Glutamatergic neuron (in vitro differentiated cells): ENCODE results near the gene ARHGAP25. TPM values are rescaled to one million over a fixed set of nuclear protein-coding genes. Genes with fewer than 3 reads are reported as not detected.

Source experiments
- DNase-seq: peaks from one replicate; pipeline ENCODE4 v3.0.0; 2022
- H3K27ac Mint-ChIP-seq: one replicate; pipeline ENCODE4 v1.8.0; 2020; ENCODE audit warnings: mild to moderate bottlenecking, mixed read lengths, inconsistent platforms; ENCODE audit not compliant: unreplicated experiment
- H3K27me3 Mint-ChIP-seq: one replicate; pipeline ENCODE4 v1.8.0; 2020; ENCODE audit warnings: mild to moderate bottlenecking, moderate library complexity, mixed read lengths, inconsistent platforms; ENCODE audit not compliant: unreplicated experiment
- H3K36me3 Mint-ChIP-seq: one replicate; pipeline ENCODE4 v1.8.0; 2020; ENCODE audit warnings: mild to moderate bottlenecking, mixed read lengths, inconsistent platforms; ENCODE audit not compliant: unreplicated experiment
- H3K4me1 Mint-ChIP-seq: one replicate; pipeline ENCODE4 v1.8.0; 2020; ENCODE audit warnings: mild to moderate bottlenecking, low read depth, mixed read lengths, inconsistent platforms; ENCODE audit not compliant: unreplicated experiment
- H3K4me3 Mint-ChIP-seq: one replicate; pipeline ENCODE4 v1.8.0; 2020; ENCODE audit warnings: mild to moderate bottlenecking, mixed read lengths, inconsistent platforms; ENCODE audit not compliant: unreplicated experiment
- H3K9me3 Mint-ChIP-seq: one replicate; pipeline ENCODE4 v1.8.0; 2020; ENCODE audit warnings: mild to moderate bottlenecking, moderate library complexity, mixed read lengths, inconsistent platforms; ENCODE audit not compliant: unreplicated experiment
- CTCF ChIP-seq: fragments of 200-600 bp; sonication (generic); IDR thresholded peaks from one replicate; pipeline ENCODE4 v1.5.0; 2021; ENCODE audit not compliant: partially characterized antibody, unreplicated experiment
- total RNA-seq: library from RNA; stranded (reverse); fragmentation: NEBNext Ultra II Directional; extraction: Animal tissue kit (Norgen Biotek cat#: 25700); gene quantifications from one replicate; pipeline ENCODE4 v1.2.1, GENCODE V29; 2021; ENCODE audit not compliant: unreplicated experiment

ARHGAP25 gene
- total RNA-seq, 1 donor from 2014 or later = 1.4 TPM

GRCh38 chr2:68698567-68699377 is 35.8 kb upstream of the ARHGAP25 start:
- H3K27me3 Mint-ChIP-seq = peaks cover 4% of the 10 kb centered on the region
- no peak overlapping the region for H3K4me3 Mint-ChIP-seq
- no peak for TF ChIP-seq CTCF
- H3K27ac Mint-ChIP-seq = no peak overlapping the region
- DNase-seq = no peak
- peaks cover 14% of the 10 kb centered on the region for H3K4me1 Mint-ChIP-seq
- H3K36me3 Mint-ChIP-seq = peaks cover 8% of the 10 kb centered on the region
- H3K9me3 Mint-ChIP-seq = peaks cover 6% of the 10 kb centered on the region

GRCh38 chr2:68700560-68700959 is 34.1 kb upstream of the ARHGAP25 start:
- TF ChIP-seq CTCF = no peak
- no peaks in the 10 kb centered on the region for H3K4me1 Mint-ChIP-seq
- peaks cover 8% of the 10 kb centered on the region for H3K36me3 Mint-ChIP-seq
- no peak for DNase-seq
- no peak overlapping the region for H3K27ac Mint-ChIP-seq
- no peaks in the 10 kb centered on the region for H3K9me3 Mint-ChIP-seq
- H3K27me3 Mint-ChIP-seq = no peaks in the 10 kb centered on the region
- no peak overlapping the region for H3K4me3 Mint-ChIP-seq

GRCh38 chr2:68706637-68707036 is 28.0 kb upstream of the ARHGAP25 start:
- Mint-ChIP-seq H3K4me3 (no peak overlapping the region), H3K27ac (no peak overlapping the region), H3K9me3 (no peaks in the 10 kb centered on the region), H3K4me1 (no peaks in the 10 kb centered on the region), H3K27me3 (peaks cover 3% of the 10 kb centered on the region), H3K36me3 (no peaks in the 10 kb centered on the region)
- no peak for DNase-seq
- TF ChIP-seq CTCF = no peak

GRCh38 chr2:68708629-68709028 is 26.0 kb upstream of the ARHGAP25 start:
- Mint-ChIP-seq H3K27ac (no peak overlapping the region), H3K36me3 (no peaks in the 10 kb centered on the region), H3K27me3 (peaks cover 3% of the 10 kb centered on the region), H3K4me1 (no peaks in the 10 kb centered on the region), H3K9me3 (no peaks in the 10 kb centered on the region), H3K4me3 (no peak overlapping the region)
- DNase-seq = no peak
- no peak for TF ChIP-seq CTCF

- peaks cover 3% of the 10 kb centered on the region for H3K27me3 Mint-ChIP-seq
- H3K36me3 Mint-ChIP-seq = no peaks in the 10 kb centered on the region
- H3K4me1 Mint-ChIP-seq = no peaks in the 10 kb centered on the region
- DNase-seq = no peak
- TF ChIP-seq CTCF = peak; percentile 80
- H3K27ac Mint-ChIP-seq = no peak overlapping the region
- no peak overlapping the region for H3K4me3 Mint-ChIP-seq
- H3K9me3 Mint-ChIP-seq = no peaks in the 10 kb centered on the region
Observed at GRCh38 chr2:68709421-68709911, 25.1 kb upstream of the ARHGAP25 start.
